Measurements from ENCODE around the gene CNTROB.

DNA sequence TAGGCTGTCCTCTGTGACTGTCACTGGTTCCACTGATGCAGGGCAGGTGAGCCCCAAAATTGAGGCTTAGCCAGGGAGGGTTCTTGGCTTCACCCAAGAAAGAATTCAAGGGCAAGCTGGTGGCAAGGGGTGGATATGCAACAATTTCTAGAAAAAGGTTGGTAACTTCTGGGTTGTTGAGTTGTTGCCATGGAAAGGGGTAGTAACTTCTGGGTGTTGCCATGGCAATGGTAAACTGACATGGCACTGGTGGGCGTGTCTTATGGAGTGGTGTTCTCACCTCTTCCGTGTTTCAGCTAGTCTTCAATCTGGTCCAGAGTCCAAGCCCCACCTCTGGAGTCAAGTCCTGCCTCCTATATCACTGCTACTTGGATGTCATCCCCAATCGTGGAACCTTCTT lies 60.9 kb downstream of the CNTROB start:
- TF ChIP-seq, protein P1, sequence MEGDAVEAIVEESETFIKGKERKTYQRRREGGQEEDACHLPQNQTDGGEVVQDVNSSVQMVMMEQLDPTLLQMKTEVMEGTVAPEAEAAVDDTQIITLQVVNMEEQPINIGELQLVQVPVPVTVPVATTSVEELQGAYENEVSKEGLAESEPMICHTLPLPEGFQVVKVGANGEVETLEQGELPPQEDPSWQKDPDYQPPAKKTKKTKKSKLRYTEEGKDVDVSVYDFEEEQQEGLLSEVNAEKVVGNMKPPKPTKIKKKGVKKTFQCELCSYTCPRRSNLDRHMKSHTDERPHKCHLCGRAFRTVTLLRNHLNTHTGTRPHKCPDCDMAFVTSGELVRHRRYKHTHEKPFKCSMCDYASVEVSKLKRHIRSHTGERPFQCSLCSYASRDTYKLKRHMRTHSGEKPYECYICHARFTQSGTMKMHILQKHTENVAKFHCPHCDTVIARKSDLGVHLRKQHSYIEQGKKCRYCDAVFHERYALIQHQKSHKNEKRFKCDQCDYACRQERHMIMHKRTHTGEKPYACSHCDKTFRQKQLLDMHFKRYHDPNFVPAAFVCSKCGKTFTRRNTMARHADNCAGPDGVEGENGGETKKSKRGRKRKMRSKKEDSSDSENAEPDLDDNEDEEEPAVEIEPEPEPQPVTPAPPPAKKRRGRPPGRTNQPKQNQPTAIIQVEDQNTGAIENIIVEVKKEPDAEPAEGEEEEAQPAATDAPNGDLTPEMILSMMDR (conservative IDR thresholded peaks at IDR 0.05; ENCODE audit: low read depth, low read length), result no peak
- no peak for TF ChIP-seq EZH2phosphoT487 (IDR thresholded peaks at IDR 0.05; ENCODE audit: borderline replicate concordance, low read length)
- no peak for TF ChIP-seq EZH2 (IDR thresholded peaks at IDR 0.05; ENCODE audit: low read length, unreplicated experiment)

All from PC-3 (cell line).